MM.1S (cell line): ENCODE data around the gene CDAN1.

Experiments
- DNase-seq: peaks from one replicate; pipeline ENCODE4 v3.0.0-alpha.2; 2015
- H2AFZ ChIP-seq: fragments of 300-600 bp; sonication (generic); 2 replicates; pipeline ENCODE4 v1.6.0; 2016; ENCODE audit warnings: antibody characterized with exemption, low read length
- H3F3A ChIP-seq: fragments of 300-600 bp; sonication (generic); 2 replicates; pipeline ENCODE4 v1.6.1; 2016; ENCODE audit warnings: mild to moderate bottlenecking, antibody characterized with exemption, low read length, moderate library complexity, mixed read lengths; ENCODE audit not compliant: insufficient read depth
- H3K27ac ChIP-seq: fragments of 300-600 bp; sonication (generic); 2 replicates; pipeline ENCODE4 v1.5.1; 2016; ENCODE audit warnings: mild to moderate bottlenecking, low read length
- H3K27me3 ChIP-seq: fragments of 300-600 bp; sonication (generic); replicated peaks from 2 replicates; pipeline ENCODE4 v1.6.0; 2016; ENCODE audit warnings: low read length; ENCODE audit not compliant: insufficient read depth
- H3K36me3 ChIP-seq: fragments of 300-600 bp; sonication (generic); replicated peaks from 2 replicates; pipeline ENCODE4 v1.6.1; 2016; ENCODE audit warnings: mild to moderate bottlenecking, low read length, mixed read lengths; ENCODE audit not compliant: insufficient read depth
- H3K4me1 ChIP-seq: fragments of 300-600 bp; sonication (generic); 2 replicates; pipeline ENCODE4 v1.6.1; 2016; ENCODE audit warnings: low read length, mixed read lengths
- H3K4me2 ChIP-seq: fragments of 300-600 bp; sonication (generic); 2 replicates; pipeline ENCODE4 v1.6.0; 2016; ENCODE audit warnings: low read depth, low read length
- H3K4me3 ChIP-seq: fragments of 300-600 bp; sonication (generic); 2 replicates; pipeline ENCODE4 v1.5.1; 2016; ENCODE audit warnings: low read length, mixed read lengths
- H3K79me2 ChIP-seq: fragments of 300-600 bp; sonication (generic); 2 replicates; pipeline ENCODE4 v1.6.1; 2016; ENCODE audit warnings: mixed run types, low read length, mixed read lengths
- H3K9ac ChIP-seq: fragments of 300-600 bp; sonication (generic); 2 replicates; pipeline ENCODE4 v1.6.1; 2016; ENCODE audit warnings: low read length, mixed read lengths
- H3K9me2 ChIP-seq: fragments of 300-600 bp; sonication (generic); replicated peaks from 2 replicates; pipeline ENCODE4 v1.6.1; 2016; ENCODE audit warnings: mild to moderate bottlenecking, low read length, mixed read lengths; ENCODE audit not compliant: insufficient read depth
- H3K9me3 ChIP-seq: fragments of 300-600 bp; sonication (generic); replicated peaks from 2 replicates; pipeline ENCODE4 v1.6.1; 2016; ENCODE audit warnings: mild to moderate bottlenecking, low read length, mixed read lengths; ENCODE audit not compliant: insufficient read depth
- H4K20me1 ChIP-seq: fragments of 300-600 bp; sonication (generic); 2 replicates; pipeline ENCODE4 v1.6.1; 2016; ENCODE audit warnings: mild to moderate bottlenecking, low read length, moderate library complexity, mixed read lengths; ENCODE audit not compliant: insufficient read depth
- CTCF ChIP-seq: fragments of 300-600 bp; sonication (generic); IDR thresholded peaks from 2 replicates; pipeline ENCODE4 v1.5.1; 2016; ENCODE audit warnings: antibody characterized with exemption, low read length, mixed read lengths
- EZH2 ChIP-seq: fragments of 300-600 bp; sonication (generic); optimal IDR thresholded peaks from 2 replicates; pipeline ENCODE3; 2017; ENCODE audit warnings: low read depth, mild to moderate bottlenecking, antibody characterized with exemption, low read length, mixed read lengths
- EZH2phosphoT487 ChIP-seq: fragments of 300-600 bp; sonication (generic); IDR thresholded peaks from 2 replicates; pipeline ENCODE4 v1.6.1; 2018; ENCODE audit warnings: antibody characterized with exemption, low read length

Gene CDAN1

GRCh38 chr15:42759093-42759492 lies 22.2 kb upstream of the CDAN1 start:
- H4K20me1 ChIP-seq: no peaks in the 10 kb centered on the region
- no peak overlapping the region for H3K4me2 ChIP-seq
- H3K9me3 ChIP-seq: no peaks in the 10 kb centered on the region
- no peak for TF ChIP-seq EZH2phosphoT487
- no peak for TF ChIP-seq CTCF
- TF ChIP-seq EZH2: no peak
- H3K9me2 ChIP-seq: no peaks in the 10 kb centered on the region
- DNase-seq: no peak
- H3K27me3 ChIP-seq: no peaks in the 10 kb centered on the region
- no peaks in the 10 kb centered on the region for H3K36me3 ChIP-seq
- H3K4me3 ChIP-seq: no peak overlapping the region
- H3K79me2 ChIP-seq: no peaks in the 10 kb centered on the region
- no peak overlapping the region for H3K9ac ChIP-seq
- no peak overlapping the region for H3K27ac ChIP-seq
- no peaks in the 10 kb centered on the region for H3F3A ChIP-seq
- no peak overlapping the region for H2AFZ ChIP-seq
- H3K4me1 ChIP-seq: no peaks in the 10 kb centered on the region

- no peaks in the 10 kb centered on the region for H3K27me3 ChIP-seq
- no peak overlapping the region for H3K4me3 ChIP-seq
- H3K79me2 ChIP-seq: no peaks in the 10 kb centered on the region
- H3K27ac ChIP-seq: no peak overlapping the region
- H4K20me1 ChIP-seq: no peaks in the 10 kb centered on the region
- H3K9ac ChIP-seq: no peak overlapping the region
- no peaks in the 10 kb centered on the region for H3F3A ChIP-seq
- TF ChIP-seq EZH2phosphoT487: no peak
- TF ChIP-seq CTCF: no peak
- TF ChIP-seq EZH2: no peak
- no peak overlapping the region for H2AFZ ChIP-seq
- H3K4me2 ChIP-seq: no peak overlapping the region
- H3K9me3 ChIP-seq: no peaks in the 10 kb centered on the region
- no peaks in the 10 kb centered on the region for H3K36me3 ChIP-seq
- DNase-seq: no peak
- no peaks in the 10 kb centered on the region for H3K9me2 ChIP-seq
- H3K4me1 ChIP-seq: no peaks in the 10 kb centered on the region
Measured at GRCh38 chr15:42750306-42750705, 13.4 kb upstream of the CDAN1 start.

GRCh38 chr15:42749266-42749665 lies 12.3 kb upstream of the CDAN1 start:
- H3F3A ChIP-seq: no peaks in the 10 kb centered on the region
- H3K9me2 ChIP-seq: no peaks in the 10 kb centered on the region
- H3K27ac ChIP-seq: no peak overlapping the region
- no peaks in the 10 kb centered on the region for H3K36me3 ChIP-seq
- no peaks in the 10 kb centered on the region for H3K4me1 ChIP-seq
- no peak overlapping the region for H3K9ac ChIP-seq
- H3K9me3 ChIP-seq: no peaks in the 10 kb centered on the region
- no peak for DNase-seq
- no peak overlapping the region for H3K4me3 ChIP-seq
- no peak overlapping the region for H2AFZ ChIP-seq
- TF ChIP-seq EZH2: no peak
- no peak for TF ChIP-seq EZH2phosphoT487
- TF ChIP-seq CTCF: no peak
- H4K20me1 ChIP-seq: no peaks in the 10 kb centered on the region
- no peaks in the 10 kb centered on the region for H3K27me3 ChIP-seq
- H3K79me2 ChIP-seq: no peaks in the 10 kb centered on the region
- no peak overlapping the region for H3K4me2 ChIP-seq
